SH-SY5Y (cell line): Measurements from ENCODE around the gene MAGEL2.

Experiments used
- GATA2 ChIP-seq: IDR thresholded peaks from 2 replicates; pipeline ENCODE4 v1.6.1; 2011; ENCODE audit warnings: mild to moderate bottlenecking, low read depth, low read length
- GATA3 ChIP-seq: IDR thresholded peaks from 2 replicates; pipeline ENCODE4 v1.6.1; 2011; ENCODE audit warnings: low read depth, mild to moderate bottlenecking, low read length, moderate library complexity

- no peak for TF ChIP-seq GATA2
- no peak for TF ChIP-seq GATA3
These were observed 23.8 kb upstream of the MAGEL2 start for GRCh38 chr15:23671481-23671880.
